NT2/D1 (cell line): ENCODE measurements around the gene KRT27.

Experiments
- DNase-seq: peaks from one replicate; pipeline ENCODE4 v3.0.0-alpha.2; 2011; ENCODE audit warnings: low read depth, low spot score
- H3K27me3 ChIP-seq: 2 replicates; pipeline ENCODE4 v1.6.0; 2011; ENCODE audit warnings: mild to moderate bottlenecking; ENCODE audit not compliant: insufficient read length, insufficient read depth
- H3K36me3 ChIP-seq: 2 replicates; pipeline ENCODE4 v1.6.1; 2011; ENCODE audit warnings: mild to moderate bottlenecking, low read length, mixed read lengths; ENCODE audit not compliant: insufficient read depth, insufficient read length
- H3K4me1 ChIP-seq: 2 replicates; pipeline ENCODE4 v1.5.1; 2011; ENCODE audit not compliant: insufficient read depth, insufficient read length
- H3K4me3 ChIP-seq: 2 replicates; pipeline ENCODE4 v1.5.1; 2011; ENCODE audit warnings: low read depth; ENCODE audit not compliant: insufficient read length
- H3K9ac ChIP-seq: 2 replicates; pipeline ENCODE4 v1.6.0; 2011; ENCODE audit warnings: low read depth; ENCODE audit not compliant: insufficient read length
- H3K9me3 ChIP-seq: 2 replicates; pipeline ENCODE4 v1.5.1; 2011; ENCODE audit warnings: mild to moderate bottlenecking, low read length; ENCODE audit not compliant: insufficient read depth
- SUZ12 ChIP-seq: IDR thresholded peaks from 2 replicates; pipeline ENCODE4 v1.6.1; 2011; ENCODE audit not compliant: insufficient read length, insufficient read depth; ENCODE audit errors: extremely low read depth
- YY1 ChIP-seq: IDR thresholded peaks from 2 replicates; pipeline ENCODE4 v1.6.1; 2011; ENCODE audit not compliant: insufficient read length, insufficient read depth
- ZNF274 ChIP-seq: IDR thresholded peaks from 2 replicates; pipeline ENCODE4 v1.6.1; 2011; ENCODE audit warnings: mild to moderate bottlenecking, low read depth, low read length

Gene KRT27

GRCh38 chr17:40777459-40777858, 4.9 kb downstream of the KRT27 start:
- H3K4me1 ChIP-seq: no peaks in the 10 kb centered on the region
- no peaks in the 10 kb centered on the region for H3K36me3 ChIP-seq
- DNase-seq: no peak
- H3K27me3 ChIP-seq: no peaks in the 10 kb centered on the region
- H3K4me3 ChIP-seq: no peak overlapping the region
- TF ChIP-seq SUZ12 (no peak), YY1 (no peak), ZNF274 (no peak)
- H3K9ac ChIP-seq: no peak overlapping the region
- no peaks in the 10 kb centered on the region for H3K9me3 ChIP-seq

GRCh38 chr17:40775945-40776344, 6.4 kb downstream of the KRT27 start:
- H3K4me1 ChIP-seq: no peaks in the 10 kb centered on the region

GRCh38 chr17:40772101-40772500, 10.2 kb downstream of the KRT27 start, which contains the start of gene KRT26:
KRT26 (minus strand) TSS chr17:40772201; CDS start chr17:40772113, 88 bp downstream.
- Histone ChIP-seq H3K36me3 (no peaks in the 10 kb centered on the region), H3K27me3 (no peaks in the 10 kb centered on the region), H3K9me3 (no peaks in the 10 kb centered on the region), H3K4me3 (no peak within 1 kb of the TSS), H3K4me1 (no peaks in the 10 kb centered on the region), H3K9ac (no peak within 1 kb of the TSS)
- DNase-seq: no peak
- no peak for TF ChIP-seq SUZ12
- no peak for TF ChIP-seq ZNF274

More at GRCh38 chr17:40775945-40776344, 6.4 kb downstream of the KRT27 start:
- H3K36me3 ChIP-seq: no peaks in the 10 kb centered on the region
- DNase-seq: no peak
- no peak overlapping the region for H3K4me3 ChIP-seq
- no peak overlapping the region for H3K9ac ChIP-seq
- no peak for TF ChIP-seq SUZ12
- no peak for TF ChIP-seq YY1
- TF ChIP-seq ZNF274: no peak
- H3K27me3 ChIP-seq: no peaks in the 10 kb centered on the region
- no peaks in the 10 kb centered on the region for H3K9me3 ChIP-seq

- H3K27me3 ChIP-seq: no peaks in the 10 kb centered on the region
- no peak for DNase-seq
Observed at GRCh38 chr17:40765657-40766056, 16.7 kb downstream of the KRT27 start.

GRCh38 chr17:40763752-40764151, 18.6 kb downstream of the KRT27 start:
- no peak for DNase-seq
- H3K4me3 ChIP-seq: no peak overlapping the region
- no peaks in the 10 kb centered on the region for H3K4me1 ChIP-seq
- no peaks in the 10 kb centered on the region for H3K36me3 ChIP-seq
- peaks cover 39% of the 10 kb centered on the region for H3K9me3 ChIP-seq
- H3K9ac ChIP-seq: no peak overlapping the region
- no peak for TF ChIP-seq ZNF274
- no peak for TF ChIP-seq SUZ12
- no peak for TF ChIP-seq YY1
- no peaks in the 10 kb centered on the region for H3K27me3 ChIP-seq

More at GRCh38 chr17:40765657-40766056, 16.7 kb downstream of the KRT27 start:
- Histone ChIP-seq H3K36me3 (no peaks in the 10 kb centered on the region), H3K4me1 (no peaks in the 10 kb centered on the region), H3K9ac (no peak overlapping the region), H3K9me3 (peaks cover 24% of the 10 kb centered on the region), H3K4me3 (no peak overlapping the region)
- TF ChIP-seq SUZ12: no peak
- TF ChIP-seq YY1: no peak
- no peak for TF ChIP-seq ZNF274

GRCh38 chr17:40760105-40761016, 22.0 kb downstream of the KRT27 start:
- peaks cover 39% of the 10 kb centered on the region for H3K9me3 ChIP-seq
- no peak for TF ChIP-seq SUZ12
- no peak for TF ChIP-seq ZNF274
- no peak for TF ChIP-seq YY1

GRCh38 chr17:40755231-40755630, 27.1 kb downstream of the KRT27 start, which contains the start of gene KRT25:
KRT25 (minus strand) TSS chr17:40755331; CDS start chr17:40755271, 60 bp downstream.
- TF ChIP-seq YY1: no peak
- no peak for TF ChIP-seq SUZ12
- TF ChIP-seq ZNF274: no peak
- Histone ChIP-seq H3K27me3 (no peaks in the 10 kb centered on the region), H3K9ac (no peak within 1 kb of the TSS), H3K4me3 (no peak within 1 kb of the TSS), H3K36me3 (no peaks in the 10 kb centered on the region), H3K9me3 (peaks cover 12% of the 10 kb centered on the region), H3K4me1 (no peaks in the 10 kb centered on the region)
- no peak for DNase-seq

More at GRCh38 chr17:40760105-40761016, 22.0 kb downstream of the KRT27 start:
- Histone ChIP-seq H3K27me3 (no peaks in the 10 kb centered on the region), H3K4me1 (no peaks in the 10 kb centered on the region), H3K9ac (no peak overlapping the region), H3K36me3 (no peaks in the 10 kb centered on the region), H3K4me3 (no peak overlapping the region)
- no peak for DNase-seq

GRCh38 chr17:40753804-40754203, 28.5 kb downstream of the KRT27 start:
- Histone ChIP-seq H3K4me1 (no peaks in the 10 kb centered on the region), H3K36me3 (no peaks in the 10 kb centered on the region), H3K4me3 (no peak overlapping the region), H3K27me3 (no peaks in the 10 kb centered on the region), H3K9me3 (no peaks in the 10 kb centered on the region), H3K9ac (no peak overlapping the region)
- DNase-seq: no peak
- TF ChIP-seq SUZ12: no peak
- TF ChIP-seq ZNF274: no peak
